GM23338 (cell line): ENCODE results near the gene MOB3B. TPM values are rescaled to one million over a fixed set of nuclear protein-coding genes. Genes with fewer than 3 reads are reported as not detected.

Experiments
- ATAC-seq: fragments of 200-7000 bp; cut with Tn5 transposase; 3 replicates; pipeline ENCODE4 v1.9.1; 2020
- DNase-seq: peaks from one replicate; pipeline ENCODE4 v3.0.0-alpha.2; 2015; ENCODE audit warnings: low spot score
- H2AFZ ChIP-seq: fragments of 200-600 bp; sonication (generic); 2 replicates; pipeline ENCODE4 v1.8.0; 2016; ENCODE audit warnings: antibody characterized with exemption, mild to moderate bottlenecking, moderate library complexity
- H3F3A ChIP-seq: fragments of 200-600 bp; sonication (generic); replicated peaks from 2 replicates; pipeline ENCODE4 v1.8.0; 2017; ENCODE audit warnings: antibody characterized with exemption, mixed run types, low read depth
- H3K27ac ChIP-seq: fragments of 200-600 bp; sonication (generic); 2 replicates; pipeline ENCODE4 v1.6.1; 2016; ENCODE audit warnings: low read depth
- H3K27me3 ChIP-seq: fragments of 200-600 bp; sonication (generic); 2 replicates; pipeline ENCODE4 v1.8.0; 2016; ENCODE audit warnings: mild to moderate bottlenecking, mixed run types, moderate library complexity; ENCODE audit not compliant: insufficient read depth
- H3K36me3 ChIP-seq: fragments of 200-600 bp; sonication (generic); 2 replicates; pipeline ENCODE4 v1.8.0; 2016; ENCODE audit warnings: mild to moderate bottlenecking; ENCODE audit not compliant: insufficient read depth
- H3K4me1 ChIP-seq: fragments of 200-600 bp; sonication (generic); 2 replicates; pipeline ENCODE4 v1.8.0; 2016; ENCODE audit warnings: mild to moderate bottlenecking, moderate library complexity; ENCODE audit not compliant: insufficient read depth
- H3K4me2 ChIP-seq: fragments of 200-600 bp; sonication (generic); 2 replicates; pipeline ENCODE4 v1.7.1; 2017; ENCODE audit warnings: mixed run types
- H3K4me3 ChIP-seq: fragments of 200-600 bp; sonication (generic); 2 replicates; pipeline ENCODE4 v1.6.1; 2016; ENCODE audit warnings: mixed run types
- H3K79me2 ChIP-seq: fragments of 200-600 bp; sonication (generic); replicated peaks from 2 replicates; pipeline ENCODE4 v1.8.0; 2017; ENCODE audit warnings: mild to moderate bottlenecking; ENCODE audit not compliant: insufficient read depth
- H3K9me2 ChIP-seq: fragments of 200-600 bp; sonication (generic); 2 replicates; pipeline ENCODE4 v1.8.0; 2017; ENCODE audit not compliant: insufficient read depth
- H4K20me1 ChIP-seq: fragments of 200-600 bp; sonication (generic); replicated peaks from 2 replicates; pipeline ENCODE4 v1.8.0; 2017; ENCODE audit warnings: mild to moderate bottlenecking; ENCODE audit not compliant: insufficient read depth
- H3K27ac Mint-ChIP-seq: 2 replicates; pipeline ENCODE4 v1.8.0; 2020; ENCODE audit warnings: inconsistent platforms, mild to moderate bottlenecking, moderate library complexity, mixed read lengths
- H3K27me3 Mint-ChIP-seq: 3 replicates; pipeline ENCODE4 v1.8.0; 2022; ENCODE audit warnings: low read depth, mild to moderate bottlenecking, moderate library complexity, mixed read lengths, inconsistent platforms; ENCODE audit not compliant: insufficient read depth, poor library complexity
- H3K36me3 Mint-ChIP-seq: 3 replicates; pipeline ENCODE4 v1.8.0; 2021; ENCODE audit warnings: low read depth, mild to moderate bottlenecking, inconsistent platforms, moderate library complexity, mixed read lengths
- H3K4me1 Mint-ChIP-seq: 3 replicates; pipeline ENCODE4 v1.8.0; 2020; ENCODE audit warnings: mild to moderate bottlenecking, inconsistent platforms, mixed read lengths
- H3K4me3 Mint-ChIP-seq: 3 replicates; pipeline ENCODE4 v1.8.0; 2021; ENCODE audit warnings: moderate library complexity, mild to moderate bottlenecking, inconsistent platforms, mixed read lengths
- H3K9me3 Mint-ChIP-seq: 3 replicates; pipeline ENCODE4 v1.8.0; 2020; ENCODE audit warnings: moderate library complexity, mild to moderate bottlenecking, inconsistent platforms, mixed read lengths
- ETS1 ChIP-seq: IDR thresholded peaks from 2 replicates; pipeline ENCODE4 v1.6.1; 2016; ENCODE audit warnings: antibody characterized with exemption
- ZNF331 ChIP-seq: fragments of 250-450 bp; sonication (Bioruptor Pico); IDR thresholded peaks from 2 replicates; pipeline ENCODE4 v1.5.0; 2020; ENCODE audit warnings: low read depth, mild to moderate bottlenecking, moderate library complexity
- ZNF462 ChIP-seq: fragments of 250-450 bp; sonication (Bioruptor Pico); IDR thresholded peaks from 2 replicates; pipeline ENCODE4 v1.5.0; 2020; ENCODE audit warnings: mild to moderate bottlenecking, moderate library complexity
- polyA plus RNA-seq: library from polyadenylated mRNA; unstranded; fragments of >200 nt; fragmentation: Nextera tagmentation; extraction: Ambion mirVana; gene quantifications from 2 replicates; pipeline ENCODE4 v1.2.1, GENCODE V29; 2016
- total RNA-seq: library from RNA; depleted of rRNA; stranded (reverse); fragments of >200 nt; shearing (Covaris generic); gene quantifications from 2 replicates; pipeline ENCODE4 v1.2.3, GENCODE V29; 2014
- TF ChIP-seq, protein P1 (sequence below), 2 experiments: fragments of 200-600 bp in 1 of 2; sonication (generic) in 1 of 2; conservative IDR thresholded peaks; 2 replicates each; pipeline versions ENCODE4 v1.5.1 to v1.6.1; 2016 to 2017; ENCODE audit warnings: antibody characterized with exemption in 2 of 2, low read depth in 2 of 2, mild to moderate bottlenecking in 2 of 2, moderate library complexity in 1 of 2

The MOB3B gene
- total and polyA plus RNA-seq, 2 experiments from 2014 or later = 7.6 to 12.1 TPM

- no peak for TF ChIP-seq ZNF462
These were observed 61.0 kb downstream of the MOB3B start (continued) for GRCh38 chr9:27468462-27469110.

DNA sequence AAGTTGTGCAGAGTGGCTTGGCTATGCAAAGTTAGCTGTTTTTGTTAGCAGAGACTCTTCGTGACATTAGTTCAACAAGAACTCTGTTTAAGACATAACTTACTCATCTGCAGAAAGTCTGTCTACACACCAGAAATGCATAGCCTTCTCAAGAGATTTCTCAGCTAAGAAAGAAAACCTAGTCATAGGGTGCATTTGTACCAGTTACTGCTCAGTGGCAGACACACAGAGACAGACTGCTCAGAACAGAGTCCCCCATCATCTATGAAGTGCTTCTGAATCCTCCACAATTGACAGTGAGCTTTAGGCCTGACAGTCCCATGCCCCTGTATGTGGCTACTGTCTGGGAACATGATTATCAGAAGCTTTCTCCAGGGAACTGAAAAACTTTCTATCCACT, 61.6 kb downstream of the MOB3B start:
- H3K9me3 Mint-ChIP-seq = peaks cover 2% of the 10 kb centered on the region; the same call in 2 of the 3 replicates
- Histone ChIP-seq H3K36me3 (no peaks in the 10 kb centered on the region; the same call in 1 of the 2 replicates), H3K4me3 (no peak overlapping the region), H3K4me1 (peaks cover 8% of the 10 kb centered on the region; the same call in 1 of the 2 replicates), H3K4me2 (no peak overlapping the region), H3K27ac (no peak overlapping the region), H2AFZ (no peak overlapping the region), H3K27me3 (no peaks in the 10 kb centered on the region), H3F3A (no peaks in the 10 kb centered on the region), H4K20me1 (no peaks in the 10 kb centered on the region), H3K9me2 (0 out of 2 replicates have a peak, but pooled peaks cover 2% of the 10 kb centered on the region), H3K79me2 (no peaks in the 10 kb centered on the region)
- no peak overlapping the region for H3K4me3 Mint-ChIP-seq
- H3K27me3 Mint-ChIP-seq = peaks cover 11% of the 10 kb centered on the region
- peaks cover 7% of the 10 kb centered on the region; the same call in 2 of the 3 replicates for H3K36me3 Mint-ChIP-seq
- H3K4me1 Mint-ChIP-seq = peaks cover 36% of the 10 kb centered on the region
- no peak overlapping the region for H3K27ac Mint-ChIP-seq
- DNase-seq = no peak
- ATAC-seq = no peak
- TF ChIP-seq ETS1 (no peak), ZNF462 (no peak), ZNF331 (CRISPR knock-in tag) (no peak)
- TF ChIP-seq, protein P1, sequence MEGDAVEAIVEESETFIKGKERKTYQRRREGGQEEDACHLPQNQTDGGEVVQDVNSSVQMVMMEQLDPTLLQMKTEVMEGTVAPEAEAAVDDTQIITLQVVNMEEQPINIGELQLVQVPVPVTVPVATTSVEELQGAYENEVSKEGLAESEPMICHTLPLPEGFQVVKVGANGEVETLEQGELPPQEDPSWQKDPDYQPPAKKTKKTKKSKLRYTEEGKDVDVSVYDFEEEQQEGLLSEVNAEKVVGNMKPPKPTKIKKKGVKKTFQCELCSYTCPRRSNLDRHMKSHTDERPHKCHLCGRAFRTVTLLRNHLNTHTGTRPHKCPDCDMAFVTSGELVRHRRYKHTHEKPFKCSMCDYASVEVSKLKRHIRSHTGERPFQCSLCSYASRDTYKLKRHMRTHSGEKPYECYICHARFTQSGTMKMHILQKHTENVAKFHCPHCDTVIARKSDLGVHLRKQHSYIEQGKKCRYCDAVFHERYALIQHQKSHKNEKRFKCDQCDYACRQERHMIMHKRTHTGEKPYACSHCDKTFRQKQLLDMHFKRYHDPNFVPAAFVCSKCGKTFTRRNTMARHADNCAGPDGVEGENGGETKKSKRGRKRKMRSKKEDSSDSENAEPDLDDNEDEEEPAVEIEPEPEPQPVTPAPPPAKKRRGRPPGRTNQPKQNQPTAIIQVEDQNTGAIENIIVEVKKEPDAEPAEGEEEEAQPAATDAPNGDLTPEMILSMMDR (conservative IDR thresholded peaks at IDR 0.05; ENCODE audit: low read depth in 2 of 2) = no peak
